Activated CD4-positive, alpha-beta T cell treated with anti-CD3 and anti-CD28 coated beads, Interleukin-2, amount 10 ng/mL, durations not matched to agents 7 days and 5 days (primary cell): ENCODE measurements around the gene KIN. TPM values are rescaled to one million over a fixed set of nuclear protein-coding genes. Genes with fewer than 3 reads are reported as not detected.

Experiments
- total RNA-seq, 2 experiments: library from RNA; stranded (reverse); gene quantifications; one replicate each; pipeline ENCODE4 v1.2.3, GENCODE V29; 2021

The KIN gene
- total RNA-seq, 2 experiments from 2014 or later, result 12.9 to 14.8 TPM

Other genes starting within 250 kb of the KIN start
- not detected for gene ITIH5, start 121.0 kb downstream of the KIN start, total RNA-seq
- not detected for gene ITIH2, start 84.7 kb downstream of the KIN start, total RNA-seq
- 100 to 1,000 TPM; 256 to 286 TPM for gene ATP5F1C, start 184 bp upstream of the KIN start, total RNA-seq
- gene TAF3, start 30.5 kb upstream of the KIN start, total RNA-seq, result 10 to 100 TPM; 13.9 to 16.4 TPM